SU-DHL-6 (cell line): Measurements from ENCODE around the gene SEC31A.
"Not testable (repeated sequence)": the region's sequence is repeated elsewhere in the genome, so short reads cannot be mapped to it uniquely, and the experiment has no call there.

ENCODE experiments used
- CTCF ChIP-seq: fragments of 200-600 bp; sonication (generic); IDR thresholded peaks from one replicate; pipeline ENCODE4 v1.5.1; 2017; ENCODE audit warnings: antibody characterized with exemption, mild to moderate bottlenecking, low read length, moderate library complexity; ENCODE audit not compliant: insufficient read depth, poor library complexity, severe bottlenecking
- EZH2phosphoT487 ChIP-seq: fragments of 200-600 bp; sonication (generic), shearing (Covaris generic); conservative IDR thresholded peaks from 2 replicates; pipeline ENCODE4 v1.6.1; 2018; ENCODE audit warnings: mild to moderate bottlenecking, antibody characterized with exemption, low read length, moderate library complexity, mixed read lengths

GRCh38 chr4:82833060-82833459, 57.9 kb downstream of the SEC31A start:
- not testable (repeated sequence) for TF ChIP-seq CTCF, EZH2phosphoT487
